Stimulated activated CD8-positive, alpha-beta memory T cell treated with anti-CD3 and anti-CD28 coated beads, Interleukin-2, amount 100 ng/mL, for 1 hour (primary cell): Measurements from ENCODE around the gene KCNH8.

ENCODE experiments used
- DNase-seq, 2 donors: peaks; one replicate each; pipeline ENCODE4 v3.0.0-alpha.2; 2020; ENCODE audit warnings: low read depth in 2 of 2

KCNH8 gene

GRCh38 chr3:19364148-19364547 is 215.8 kb downstream of the KCNH8 start:
- no peak for DNase-seq

DNA sequence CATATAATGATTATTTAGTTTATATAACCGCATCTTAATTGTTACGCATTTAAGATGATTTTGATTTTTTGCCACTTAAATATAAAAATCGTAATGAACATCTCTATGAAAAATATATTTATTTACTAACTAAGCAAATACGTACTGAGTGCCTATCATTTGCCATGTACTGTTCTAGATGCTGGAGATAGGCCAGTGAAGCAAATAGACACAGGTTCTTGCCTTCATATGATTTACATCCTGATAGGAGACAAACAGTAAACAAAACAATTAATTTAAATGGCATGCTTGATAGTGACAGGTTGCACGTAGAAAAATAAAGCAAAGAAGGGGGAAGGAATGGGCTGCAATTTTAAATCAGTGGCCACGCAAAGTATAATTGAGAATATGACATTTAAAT is 217.2 kb downstream of the KCNH8 start:
- no peak for DNase-seq

GRCh38 chr3:19384868-19385267 is 236.6 kb downstream of the KCNH8 start:
- no peak for DNase-seq

GRCh38 chr3:19392150-19392549 is 243.8 kb downstream of the KCNH8 start:
- no peak for DNase-seq

- DNase-seq: no peak
Observed at GRCh38 chr3:19394946-19395345, 246.6 kb downstream of the KCNH8 start.

- no peak for DNase-seq
Observed at GRCh38 chr3:19396726-19397125, 248.4 kb downstream of the KCNH8 start.

GRCh38 chr3:19399356-19399755 is 251.0 kb downstream of the KCNH8 start:
- DNase-seq: no peak

DNA sequence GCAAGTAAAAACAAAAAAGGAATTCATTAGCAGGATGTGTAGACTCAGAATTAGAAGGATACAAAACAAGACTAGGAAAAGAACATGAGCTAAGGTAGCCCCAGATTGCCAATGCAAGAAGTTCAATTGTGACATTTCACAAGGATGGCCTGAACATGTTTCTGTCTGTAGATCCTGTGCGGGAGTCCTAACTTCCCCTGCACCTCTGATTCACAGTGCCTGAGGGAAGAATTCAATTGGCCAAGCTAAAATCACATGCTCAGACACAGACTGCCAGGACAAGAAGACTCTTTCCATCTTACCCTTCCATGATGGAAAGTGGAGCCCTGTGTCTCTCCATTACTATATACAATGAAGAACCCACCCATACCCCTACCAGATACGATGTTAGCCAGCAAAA is 251.5 kb downstream of the KCNH8 start:
- no peak for DNase-seq

GRCh38 chr3:19420159-19420558 is 271.8 kb downstream of the KCNH8 start:
- no peak for DNase-seq

- no peak for DNase-seq
Observed at GRCh38 chr3:19425825-19426224, 277.5 kb downstream of the KCNH8 start.

DNA sequence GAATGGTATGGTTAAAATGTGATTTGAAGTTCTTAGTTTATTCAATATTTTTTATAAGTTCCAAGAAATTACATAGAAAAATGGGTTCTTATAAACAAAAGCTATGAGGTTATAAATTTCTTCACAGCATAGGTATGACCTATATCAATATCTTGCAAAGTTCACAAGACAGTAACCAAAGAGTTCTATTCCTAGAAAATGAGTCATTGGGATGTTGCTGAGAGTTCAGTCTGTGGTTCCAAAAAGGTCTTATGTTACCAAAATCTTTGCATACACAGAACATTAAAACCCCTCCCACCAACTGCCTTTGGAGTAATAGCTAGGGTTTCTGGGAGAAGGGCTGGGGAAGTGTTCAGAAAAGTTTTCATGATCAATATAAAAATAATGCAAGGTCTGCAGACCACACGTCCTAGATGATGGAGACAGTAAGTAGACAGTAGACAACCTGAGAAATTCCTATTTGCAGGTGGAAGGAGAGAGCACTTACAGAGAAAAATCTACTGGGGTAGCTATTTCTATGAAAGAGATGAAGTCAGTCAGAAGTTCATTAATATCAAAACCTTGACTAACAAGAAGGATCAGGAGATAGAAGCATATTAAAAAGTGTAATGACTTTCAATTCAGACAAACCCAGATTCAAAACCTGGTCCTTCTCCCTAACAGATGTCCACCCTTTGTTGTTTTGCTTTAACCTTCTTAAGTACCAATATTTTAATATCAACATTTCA is 279.3 kb downstream of the KCNH8 start:
- no peak for DNase-seq

DNA sequence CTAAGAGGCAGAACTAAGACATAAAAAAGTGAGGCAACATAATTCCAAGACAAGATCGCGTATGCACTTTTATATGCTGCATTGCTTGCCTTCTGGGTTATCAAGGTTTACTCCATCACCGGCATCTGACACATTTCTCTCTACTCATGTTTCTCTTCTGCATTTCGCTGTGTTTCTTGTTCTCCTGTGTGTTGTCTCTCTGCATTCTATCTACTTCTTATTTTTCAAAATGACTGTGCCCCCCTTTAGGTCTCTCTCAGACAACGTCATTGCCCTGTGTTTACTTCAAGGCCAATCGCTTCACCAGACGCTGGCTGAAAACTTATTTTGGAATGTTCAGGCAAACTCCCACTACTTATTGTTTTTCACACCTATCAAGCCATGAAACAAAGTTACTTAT is 280.4 kb downstream of the KCNH8 start:
- DNase-seq: no peak

GRCh38 chr3:19432669-19433068 is 284.4 kb downstream of the KCNH8 start:
- DNase-seq: no peak

DNA sequence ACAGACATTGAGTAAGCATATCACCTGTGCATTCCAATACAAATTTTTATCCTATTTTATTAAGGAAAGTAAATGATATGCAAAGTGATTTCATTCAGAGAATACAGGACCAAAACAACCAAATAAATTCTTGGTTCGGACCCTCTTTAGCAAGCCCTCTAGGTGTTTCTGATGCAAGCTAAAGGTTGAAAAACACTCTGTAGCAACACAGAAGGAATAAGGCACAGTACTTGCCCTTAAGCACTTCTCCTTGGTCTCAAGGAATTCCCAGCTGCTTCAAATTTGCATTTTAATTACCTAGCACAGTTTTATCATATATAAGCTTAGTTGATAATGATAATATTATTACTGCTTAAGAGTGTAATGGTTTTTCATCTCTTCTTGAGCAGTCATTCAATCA is 288.4 kb downstream of the KCNH8 start:
- no peak for DNase-seq

DNA sequence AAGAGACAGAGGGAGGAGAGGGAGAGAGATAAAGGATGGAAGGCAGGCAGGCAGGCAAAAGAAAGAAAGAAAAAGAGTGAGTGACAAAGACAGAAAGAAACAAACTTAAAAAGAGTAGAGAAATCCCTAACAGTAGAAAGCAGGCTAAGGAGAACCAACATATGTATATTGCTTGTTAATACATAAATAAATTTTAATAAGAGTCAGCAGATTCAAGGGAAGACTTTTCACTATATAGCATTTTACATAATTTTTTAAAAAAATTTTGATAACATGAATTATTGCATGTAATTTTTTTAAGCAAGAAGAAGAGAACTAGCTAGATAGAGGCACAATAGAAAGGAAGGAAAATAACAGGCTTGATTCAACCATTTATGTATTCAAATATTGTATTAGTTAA is 291.6 kb downstream of the KCNH8 start:
- no peak for DNase-seq

DNA sequence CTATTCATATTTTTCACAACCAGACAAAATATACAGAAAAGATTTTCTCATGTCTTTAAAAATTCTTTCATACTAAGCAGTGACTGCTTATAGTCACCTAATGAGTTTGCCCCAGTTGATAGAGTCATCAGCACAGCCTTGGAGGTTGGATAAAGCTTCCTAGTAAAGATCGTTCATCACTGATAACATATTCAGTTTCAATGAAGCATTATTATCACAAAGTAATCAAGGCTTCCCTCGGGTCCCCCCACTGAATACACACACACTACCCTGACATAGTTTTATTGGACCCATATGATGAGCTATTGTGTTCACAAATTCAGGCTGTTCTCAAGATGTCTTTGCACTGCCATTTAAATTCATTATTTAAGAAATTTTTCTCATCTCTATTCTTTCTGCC is 297.8 kb downstream of the KCNH8 start:
- DNase-seq: no peak

- DNase-seq: no peak
Observed at GRCh38 chr3:19446687-19447086, 298.4 kb downstream of the KCNH8 start.

DNA sequence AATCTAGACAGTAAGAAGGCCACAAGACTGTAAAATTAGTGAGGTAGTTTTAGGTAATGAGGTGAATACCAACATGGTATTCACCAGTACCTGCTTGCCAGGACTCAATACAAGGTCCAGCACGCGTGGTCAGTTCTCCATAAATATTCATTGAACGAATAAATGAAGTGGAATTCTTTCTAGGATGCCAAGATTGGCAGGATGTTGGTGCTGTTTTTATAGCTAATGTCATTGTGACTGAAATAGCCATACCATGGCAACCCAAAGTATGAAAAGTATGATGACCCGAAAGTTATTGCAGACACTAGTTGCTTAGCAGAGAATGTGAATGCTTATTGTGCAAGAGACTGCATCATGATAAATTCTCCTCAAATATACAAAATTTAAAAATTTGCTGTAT is 307.2 kb downstream of the KCNH8 start:
- no peak for DNase-seq

- DNase-seq: no peak
Observed at GRCh38 chr3:19456738-19457137, 308.4 kb downstream of the KCNH8 start.

GRCh38 chr3:19457449-19457848 is 309.1 kb downstream of the KCNH8 start:
- DNase-seq: no peak

DNA sequence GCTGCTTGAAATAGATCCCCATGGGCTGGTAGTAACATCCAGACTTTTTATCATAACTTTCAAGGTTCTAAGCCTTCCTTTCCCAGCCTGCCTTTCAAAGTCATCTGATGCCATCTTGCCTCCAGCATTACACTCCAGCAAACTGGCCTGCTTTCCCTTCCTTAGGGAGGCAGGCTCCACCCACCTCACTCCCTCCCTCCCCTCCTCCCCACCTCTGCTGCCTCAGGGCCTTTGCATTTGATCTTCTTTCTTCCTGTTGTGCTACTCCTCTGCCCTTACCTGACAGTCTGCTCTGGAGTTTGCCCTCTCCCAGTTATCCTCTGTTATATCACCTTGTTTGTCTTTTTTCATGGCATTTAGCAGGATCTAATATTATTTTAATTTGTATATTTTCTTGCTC is 319.5 kb downstream of the KCNH8 start:
- DNase-seq: no peak

GRCh38 chr3:19471138-19471537 is 322.8 kb downstream of the KCNH8 start:
- DNase-seq: no peak

- no peak for DNase-seq
Observed at GRCh38 chr3:19473971-19474580, 325.8 kb downstream of the KCNH8 start.

- no peak for DNase-seq
Observed at GRCh38 chr3:19476281-19476680, 328.0 kb downstream of the KCNH8 start.
